Activated naive CD8-positive, alpha-beta T cell (primary cell): ENCODE results near the gene TRAF1.

Source experiments
- H3K27ac Mint-ChIP-seq: one replicate; pipeline ENCODE4 v1.8.0; 2021; ENCODE audit warnings: mixed read lengths
- H3K27me3 Mint-ChIP-seq: one replicate; pipeline ENCODE4 v1.8.0; 2021; ENCODE audit warnings: mixed read lengths
- H3K36me3 Mint-ChIP-seq: one replicate; pipeline ENCODE4 v1.8.0; 2021; ENCODE audit warnings: mixed read lengths
- H3K4me1 Mint-ChIP-seq: one replicate; pipeline ENCODE4 v1.8.0; 2021; ENCODE audit warnings: low read depth, mixed read lengths
- H3K4me3 Mint-ChIP-seq: one replicate; pipeline ENCODE4 v1.8.0; 2021; ENCODE audit warnings: mild to moderate bottlenecking, mixed read lengths
- H3K9me3 Mint-ChIP-seq: one replicate; pipeline ENCODE4 v1.8.0; 2021; ENCODE audit warnings: low read depth, mixed read lengths

TRAF1 gene

GRCh38 chr9:120921661-120922181 lies 4.9 kb downstream of the TRAF1 start:
- Mint-ChIP-seq H3K27me3 (no peaks in the 10 kb centered on the region), H3K4me3 (peak overlapping the region; percentile 94), H3K4me1 (peaks cover 68% of the 10 kb centered on the region), H3K36me3 (peaks cover 59% of the 10 kb centered on the region), H3K9me3 (no peaks in the 10 kb centered on the region), H3K27ac (peak overlapping the region; percentile 98)

GRCh38 chr9:120920806-120921178 lies 5.8 kb downstream of the TRAF1 start:
- peak overlapping the region; percentile 94 for H3K4me3 Mint-ChIP-seq
- H3K36me3 Mint-ChIP-seq = peaks cover 62% of the 10 kb centered on the region
- peak overlapping the region; percentile 98 for H3K27ac Mint-ChIP-seq
- H3K9me3 Mint-ChIP-seq = no peaks in the 10 kb centered on the region
- no peaks in the 10 kb centered on the region for H3K27me3 Mint-ChIP-seq
- H3K4me1 Mint-ChIP-seq = peaks cover 69% of the 10 kb centered on the region

DNA sequence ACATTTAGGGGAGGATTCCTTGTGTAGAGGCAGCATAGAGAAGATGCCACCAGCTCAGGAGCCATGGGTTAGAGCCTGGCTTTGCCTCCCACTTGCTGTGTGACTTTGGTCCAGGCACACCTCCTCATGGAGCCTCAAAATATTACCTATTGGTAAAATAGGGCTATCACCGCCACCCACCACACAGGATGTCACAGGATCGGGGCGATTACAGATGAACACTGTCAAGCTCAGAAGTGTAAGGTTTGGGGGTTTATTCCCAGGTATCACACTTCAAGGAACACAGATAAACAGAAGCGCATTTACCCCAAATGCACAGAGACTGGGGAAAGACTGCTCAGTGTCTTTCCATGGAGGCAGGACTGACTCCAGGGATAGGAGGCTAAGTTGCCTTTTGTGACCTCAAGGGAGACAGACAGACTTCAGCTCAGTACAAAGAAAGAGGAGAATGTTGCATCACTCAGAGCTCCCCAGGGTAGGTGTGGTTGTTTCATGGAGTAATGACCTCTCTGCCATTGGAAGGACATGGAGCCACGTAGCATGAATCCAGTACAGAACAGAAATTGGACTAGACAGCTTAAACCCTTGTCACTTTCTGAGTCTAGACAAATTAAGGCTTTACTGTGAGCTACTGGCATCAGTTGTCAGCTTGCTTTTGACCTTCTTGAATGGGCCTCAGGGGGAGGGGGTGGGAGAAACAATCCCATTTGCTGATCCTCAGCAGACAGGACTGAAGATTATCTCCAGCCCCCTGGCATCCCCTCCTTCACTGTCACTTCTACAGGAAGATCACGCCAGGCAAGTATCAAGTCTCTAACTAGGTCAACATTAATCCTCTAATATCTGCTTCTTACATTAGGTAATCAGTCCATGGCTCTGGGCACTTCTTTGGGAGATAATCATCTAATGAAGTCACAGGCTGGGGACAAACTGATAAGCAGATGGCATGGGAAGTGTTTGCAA lies 6.5 kb downstream of the TRAF1 start:
- Mint-ChIP-seq H3K27me3 (no peaks in the 10 kb centered on the region), H3K27ac (peak overlapping the region; percentile 98), H3K9me3 (no peaks in the 10 kb centered on the region), H3K4me3 (peak overlapping the region; percentile 94), H3K4me1 (peaks cover 74% of the 10 kb centered on the region), H3K36me3 (peaks cover 62% of the 10 kb centered on the region)

- H3K36me3 Mint-ChIP-seq = peaks cover 56% of the 10 kb centered on the region
- peak overlapping the region; percentile 98 for H3K27ac Mint-ChIP-seq
- H3K4me1 Mint-ChIP-seq = peaks cover 83% of the 10 kb centered on the region
- H3K27me3 Mint-ChIP-seq = no peaks in the 10 kb centered on the region
- H3K4me3 Mint-ChIP-seq = peak overlapping the region; percentile 94
- no peaks in the 10 kb centered on the region for H3K9me3 Mint-ChIP-seq
Measured at GRCh38 chr9:120918931-120919842, 7.4 kb downstream of the TRAF1 start.

GRCh38 chr9:120917929-120918762 lies 8.4 kb downstream of the TRAF1 start:
- H3K4me1 Mint-ChIP-seq = peaks cover 88% of the 10 kb centered on the region
- H3K27me3 Mint-ChIP-seq = no peaks in the 10 kb centered on the region
- H3K36me3 Mint-ChIP-seq = peaks cover 51% of the 10 kb centered on the region
- H3K4me3 Mint-ChIP-seq = peak overlapping the region; percentile 94
- H3K27ac Mint-ChIP-seq = peak overlapping the region; percentile 83
- no peaks in the 10 kb centered on the region for H3K9me3 Mint-ChIP-seq

DNA sequence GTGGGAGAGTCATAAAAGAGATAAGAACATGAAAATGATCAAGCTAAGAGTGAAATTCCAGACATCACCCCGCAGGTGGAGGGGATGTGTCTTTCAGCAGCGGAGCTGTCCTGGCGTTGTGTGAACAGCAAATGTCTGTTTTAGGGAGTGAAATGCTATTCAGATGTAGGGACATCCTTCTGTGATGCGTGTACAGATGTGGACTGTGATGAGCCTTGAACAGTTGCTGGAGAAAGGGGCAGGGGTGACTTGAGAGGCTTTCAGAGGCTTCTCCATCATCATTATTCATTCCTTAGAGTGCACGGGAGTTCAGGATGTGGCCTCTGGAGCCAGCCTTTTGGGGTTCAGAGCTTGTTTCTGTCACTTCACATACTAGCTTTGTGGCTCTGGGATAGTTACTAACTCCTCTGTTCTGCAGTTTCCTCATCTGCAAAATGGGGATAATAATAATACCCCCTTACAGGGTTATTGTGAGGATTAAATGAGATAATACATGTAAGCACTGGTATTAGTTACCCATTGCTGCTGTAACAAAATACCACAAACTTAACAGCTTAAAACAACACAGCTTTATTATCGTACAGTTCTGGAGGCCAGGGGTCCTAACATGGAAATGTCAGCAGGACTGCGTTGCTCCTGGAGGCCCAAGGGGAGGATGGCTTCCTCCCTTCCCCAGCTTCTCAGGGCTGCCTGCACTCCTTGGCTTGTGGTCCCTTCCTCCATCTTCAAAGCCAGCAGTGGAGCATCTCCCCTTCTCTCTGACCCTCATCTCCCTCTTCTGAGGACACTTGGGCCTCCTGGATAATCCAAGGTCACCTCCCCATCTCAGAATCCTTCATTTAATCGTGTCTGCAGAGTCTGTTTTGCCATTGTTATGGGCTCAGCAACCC lies 9.4 kb downstream of the TRAF1 start:
- H3K9me3 Mint-ChIP-seq = no peaks in the 10 kb centered on the region
- H3K4me3 Mint-ChIP-seq = peak overlapping the region; percentile 83
- H3K27me3 Mint-ChIP-seq = no peaks in the 10 kb centered on the region
- H3K4me1 Mint-ChIP-seq = peaks cover 88% of the 10 kb centered on the region
- H3K27ac Mint-ChIP-seq = peak overlapping the region; percentile 79
- peaks cover 49% of the 10 kb centered on the region for H3K36me3 Mint-ChIP-seq

GRCh38 chr9:120916588-120916987 lies 10.0 kb downstream of the TRAF1 start:
- peak overlapping the region; percentile 83 for H3K4me3 Mint-ChIP-seq
- no peaks in the 10 kb centered on the region for H3K9me3 Mint-ChIP-seq
- no peaks in the 10 kb centered on the region for H3K27me3 Mint-ChIP-seq
- H3K4me1 Mint-ChIP-seq = peaks cover 88% of the 10 kb centered on the region
- H3K36me3 Mint-ChIP-seq = peaks cover 44% of the 10 kb centered on the region
- H3K27ac Mint-ChIP-seq = peak overlapping the region; percentile 79

- peak overlapping the region; percentile 83 for H3K4me3 Mint-ChIP-seq
- H3K36me3 Mint-ChIP-seq = peaks cover 41% of the 10 kb centered on the region
- H3K27ac Mint-ChIP-seq = peak overlapping the region; percentile 78
- no peaks in the 10 kb centered on the region for H3K27me3 Mint-ChIP-seq
- peaks cover 88% of the 10 kb centered on the region for H3K4me1 Mint-ChIP-seq
- no peaks in the 10 kb centered on the region for H3K9me3 Mint-ChIP-seq
Measured at GRCh38 chr9:120915854-120916470, 10.6 kb downstream of the TRAF1 start.

- Mint-ChIP-seq H3K36me3 (peaks cover 44% of the 10 kb centered on the region), H3K4me1 (peaks cover 89% of the 10 kb centered on the region), H3K9me3 (no peaks in the 10 kb centered on the region), H3K4me3 (peak overlapping the region; percentile 52), H3K27me3 (no peaks in the 10 kb centered on the region), H3K27ac (peak overlapping the region; percentile 81)
Measured at GRCh38 chr9:120914953-120915352, 11.6 kb downstream of the TRAF1 start.

DNA sequence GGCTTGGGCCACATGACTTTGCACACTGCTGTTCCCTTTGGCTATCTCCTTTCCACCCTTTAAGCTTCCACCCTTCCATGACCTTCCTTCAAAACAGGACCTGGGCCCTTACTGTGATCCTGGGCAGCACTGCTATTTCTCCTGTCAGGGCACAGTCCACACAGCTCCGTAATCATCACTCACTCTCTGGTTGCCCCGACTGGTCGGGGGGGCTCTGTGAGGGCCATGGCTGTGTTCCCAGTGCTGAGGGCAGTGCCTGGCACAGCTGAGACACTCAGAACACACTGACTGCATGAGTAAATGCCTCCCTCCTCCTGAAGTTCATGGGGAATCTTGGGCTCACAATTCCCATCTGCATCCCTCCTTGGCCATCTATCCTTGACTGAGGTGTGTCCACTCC lies 12.2 kb downstream of the TRAF1 start:
- Mint-ChIP-seq H3K4me3 (peak overlapping the region; percentile 52), H3K27me3 (no peaks in the 10 kb centered on the region), H3K27ac (peak overlapping the region; percentile 81), H3K36me3 (peaks cover 40% of the 10 kb centered on the region), H3K4me1 (peaks cover 90% of the 10 kb centered on the region), H3K9me3 (no peaks in the 10 kb centered on the region)

DNA sequence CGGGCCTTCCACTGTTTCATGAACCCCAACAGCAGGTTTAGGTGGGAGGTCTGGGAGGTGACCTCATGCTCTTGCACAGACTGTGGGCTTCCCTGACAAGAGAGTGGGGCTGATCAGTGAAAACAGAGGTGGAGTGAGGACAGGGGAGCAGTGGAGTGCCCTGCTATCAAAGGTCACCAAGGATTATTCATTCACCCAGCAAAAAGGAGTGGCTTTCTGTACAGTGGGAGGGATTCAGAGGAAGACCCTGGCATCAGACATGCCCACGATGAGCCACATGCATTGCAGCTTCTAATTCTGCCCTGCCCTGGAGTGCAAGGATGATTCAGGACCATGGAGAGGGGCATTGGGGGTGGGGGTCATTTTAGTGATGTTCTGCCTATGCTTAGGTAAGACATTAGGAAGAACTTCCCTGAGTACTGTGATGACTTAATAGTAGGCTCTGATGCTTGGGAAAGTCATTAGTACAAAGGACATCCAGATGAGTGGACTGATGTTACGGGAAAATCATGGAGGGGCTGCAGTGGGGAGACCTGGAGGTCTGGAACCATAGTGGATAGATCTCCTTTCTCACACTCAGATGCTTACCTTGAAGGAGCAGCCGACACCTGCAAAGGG lies 12.8 kb downstream of the TRAF1 start:
- Mint-ChIP-seq H3K9me3 (no peaks in the 10 kb centered on the region), H3K4me3 (peak overlapping the region; percentile 70), H3K27me3 (no peaks in the 10 kb centered on the region), H3K27ac (peak overlapping the region; percentile 82), H3K4me1 (peaks cover 93% of the 10 kb centered on the region), H3K36me3 (peaks cover 41% of the 10 kb centered on the region)

DNA sequence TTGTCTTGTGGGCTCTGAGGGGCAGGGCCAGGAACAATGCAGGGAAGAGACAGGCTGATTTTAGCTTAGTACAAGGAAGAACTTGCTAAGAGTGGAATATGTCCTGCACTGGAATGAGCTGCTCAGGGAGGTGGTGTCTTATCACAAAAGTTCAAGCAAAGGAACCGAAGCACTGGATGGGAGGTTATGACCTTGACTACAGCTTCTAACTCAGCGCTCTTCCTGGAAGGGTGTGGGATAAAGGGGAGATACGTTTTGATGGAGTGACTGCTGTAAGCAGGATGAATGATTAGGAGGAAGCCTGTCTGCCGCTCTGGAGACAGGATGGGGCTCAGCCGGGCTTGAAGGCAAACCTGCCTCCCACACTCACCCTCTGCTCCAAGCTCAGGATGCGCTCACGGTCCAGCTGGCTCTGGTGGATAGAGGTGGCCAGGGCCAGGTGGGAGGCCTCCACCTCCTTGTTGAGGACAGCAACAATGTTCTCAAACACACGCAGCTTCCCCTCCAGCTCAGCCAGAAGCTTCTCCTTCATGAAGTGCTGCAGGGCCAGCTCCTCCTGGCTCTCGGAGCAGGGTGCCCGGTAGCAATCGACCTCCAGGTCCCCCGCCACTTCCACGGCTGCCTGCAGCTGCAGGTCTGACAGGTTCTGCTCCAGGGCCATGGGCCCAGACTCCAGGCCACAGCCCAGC lies 13.5 kb downstream of the TRAF1 start:
- H3K36me3 Mint-ChIP-seq = peaks cover 41% of the 10 kb centered on the region
- H3K27ac Mint-ChIP-seq = peak overlapping the region; percentile 90
- peaks cover 91% of the 10 kb centered on the region for H3K4me1 Mint-ChIP-seq
- no peaks in the 10 kb centered on the region for H3K9me3 Mint-ChIP-seq
- no peaks in the 10 kb centered on the region for H3K27me3 Mint-ChIP-seq
- H3K4me3 Mint-ChIP-seq = peak overlapping the region; percentile 74
